DOHH2 (cell line): ENCODE data around the gene PRKD2.

Experiments
- H3F3A ChIP-seq: fragments of 200-600 bp; sonication (generic), shearing (Covaris generic); 2 replicates; pipeline ENCODE4 v1.6.0; 2016; ENCODE audit warnings: antibody characterized with exemption, mild to moderate bottlenecking; ENCODE audit not compliant: control insufficient read depth, insufficient read depth
- H3K27ac ChIP-seq: fragments of 200-600 bp; sonication (generic); 2 replicates; pipeline ENCODE4 v1.5.1; 2014; ENCODE audit warnings: low read depth, mild to moderate bottlenecking, low read length, moderate library complexity
- H3K27me3 ChIP-seq: fragments of 200-600 bp; sonication (generic); 2 replicates; pipeline ENCODE4 v1.6.1; 2014; ENCODE audit warnings: mild to moderate bottlenecking, low read length, mixed read lengths; ENCODE audit not compliant: control insufficient read depth
- H3K36me3 ChIP-seq: fragments of 200-600 bp; sonication (generic); 2 replicates; pipeline ENCODE4 v1.6.1; 2014; ENCODE audit warnings: mild to moderate bottlenecking, low read length, moderate library complexity, mixed read lengths; ENCODE audit not compliant: control insufficient read depth
- H3K4me1 ChIP-seq: fragments of 200-600 bp; sonication (generic); 2 replicates; pipeline ENCODE4 v1.6.1; 2014; ENCODE audit warnings: mild to moderate bottlenecking, low read length, mixed read lengths; ENCODE audit not compliant: control insufficient read depth
- H3K4me2 ChIP-seq: fragments of 200-600 bp; sonication (generic); 2 replicates; pipeline ENCODE4 v1.6.0; 2014; ENCODE audit warnings: mild to moderate bottlenecking, low read length, moderate library complexity
- H3K4me3 ChIP-seq: fragments of 200-600 bp; sonication (generic); 2 replicates; pipeline ENCODE4 v1.5.1; 2014; ENCODE audit warnings: mild to moderate bottlenecking, low read length, mixed read lengths
- H3K79me2 ChIP-seq: fragments of 200-600 bp; sonication (generic); 2 replicates; pipeline ENCODE4 v1.6.1; 2014; ENCODE audit warnings: mild to moderate bottlenecking, low read length, mixed read lengths; ENCODE audit not compliant: control insufficient read depth
- H3K9me2 ChIP-seq: fragments of 200-600 bp; sonication (generic); replicated peaks from 2 replicates; pipeline ENCODE4 v1.6.1; 2014; ENCODE audit warnings: mild to moderate bottlenecking, low read length, mixed read lengths; ENCODE audit not compliant: control insufficient read depth
- H3K9me3 ChIP-seq: fragments of 200-600 bp; sonication (generic); 2 replicates; pipeline ENCODE4 v1.6.1; 2014; ENCODE audit warnings: antibody characterized with exemption, low read length, mixed read lengths; ENCODE audit not compliant: control insufficient read depth, insufficient read depth
- H4K20me1 ChIP-seq: fragments of 200-600 bp; sonication (generic); 2 replicates; pipeline ENCODE4 v1.6.0; 2014; ENCODE audit warnings: low read depth, mild to moderate bottlenecking, antibody characterized with exemption, low read length, moderate library complexity; ENCODE audit not compliant: control insufficient read depth, insufficient read depth
- EZH2phosphoT487 ChIP-seq: fragments of 200-600 bp; sonication (generic); IDR thresholded peaks from 2 replicates; pipeline ENCODE4 v1.6.1; 2017; ENCODE audit warnings: borderline replicate concordance, mild to moderate bottlenecking, antibody characterized with exemption, low read length, moderate library complexity, mixed read lengths
- TF ChIP-seq, protein P1 (sequence below): fragments of 200-600 bp; sonication (generic); IDR thresholded peaks from one replicate; pipeline ENCODE4 v1.5.1; 2014; ENCODE audit warnings: antibody characterized with exemption, mild to moderate bottlenecking, low read depth, low read length; ENCODE audit not compliant: poor library complexity, severe bottlenecking

The PRKD2 gene

DNA sequence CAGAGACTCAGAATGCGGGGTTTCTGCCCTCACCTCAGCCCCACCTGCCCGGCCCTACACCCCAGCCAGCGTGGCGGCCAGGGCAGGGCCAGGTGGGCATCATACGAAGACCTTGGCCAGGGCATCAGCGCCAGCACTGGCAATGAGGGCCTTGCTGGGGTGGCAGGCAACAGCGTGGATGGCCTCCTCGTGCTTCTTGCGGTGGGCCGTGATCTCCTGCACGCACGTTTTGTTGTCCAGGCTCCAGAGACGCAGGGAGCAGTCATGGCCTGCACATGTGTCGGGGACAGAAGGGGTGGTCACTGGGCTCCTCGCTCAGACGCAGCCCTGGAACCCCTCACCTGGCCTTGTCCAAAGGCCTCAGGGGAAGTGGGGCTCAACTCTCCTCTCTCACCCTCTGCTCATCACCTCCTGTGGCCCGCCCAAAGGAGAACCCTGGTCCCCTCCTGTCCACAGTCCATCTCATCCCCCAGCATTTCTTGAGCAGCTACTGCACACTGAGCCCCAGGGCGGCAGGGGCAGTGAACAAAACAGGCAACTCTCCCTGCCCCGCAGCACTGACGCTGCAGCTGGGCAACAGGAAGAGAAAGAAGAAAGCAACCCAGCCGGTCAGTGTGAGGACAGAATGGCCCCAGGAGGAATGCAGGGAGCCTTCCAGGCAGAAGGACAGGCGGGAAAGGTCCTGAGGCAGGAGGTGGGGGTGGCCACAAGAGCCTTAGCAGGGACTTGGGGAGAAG is 3.8 kb upstream of the PRKD2 start:
- Histone ChIP-seq H3K9me3 (no peaks in the 10 kb centered on the region), H3K4me1 (peaks cover 63% of the 10 kb centered on the region), H3K27ac (peak overlapping the region; percentile 93; the same call in 1 of the 2 replicates), H4K20me1 (no peaks in the 10 kb centered on the region), H3K27me3 (no peaks in the 10 kb centered on the region), H3K79me2 (peaks cover 15% of the 10 kb centered on the region), H3F3A (peaks cover 19% of the 10 kb centered on the region), H3K4me3 (no peak overlapping the region), H3K9me2 (no peaks in the 10 kb centered on the region), H3K36me3 (peaks cover 91% of the 10 kb centered on the region), H3K4me2 (peak overlapping the region; percentile 100; the same call in 1 of the 2 replicates)
- TF ChIP-seq EZH2phosphoT487: no peak
- TF ChIP-seq, protein P1, sequence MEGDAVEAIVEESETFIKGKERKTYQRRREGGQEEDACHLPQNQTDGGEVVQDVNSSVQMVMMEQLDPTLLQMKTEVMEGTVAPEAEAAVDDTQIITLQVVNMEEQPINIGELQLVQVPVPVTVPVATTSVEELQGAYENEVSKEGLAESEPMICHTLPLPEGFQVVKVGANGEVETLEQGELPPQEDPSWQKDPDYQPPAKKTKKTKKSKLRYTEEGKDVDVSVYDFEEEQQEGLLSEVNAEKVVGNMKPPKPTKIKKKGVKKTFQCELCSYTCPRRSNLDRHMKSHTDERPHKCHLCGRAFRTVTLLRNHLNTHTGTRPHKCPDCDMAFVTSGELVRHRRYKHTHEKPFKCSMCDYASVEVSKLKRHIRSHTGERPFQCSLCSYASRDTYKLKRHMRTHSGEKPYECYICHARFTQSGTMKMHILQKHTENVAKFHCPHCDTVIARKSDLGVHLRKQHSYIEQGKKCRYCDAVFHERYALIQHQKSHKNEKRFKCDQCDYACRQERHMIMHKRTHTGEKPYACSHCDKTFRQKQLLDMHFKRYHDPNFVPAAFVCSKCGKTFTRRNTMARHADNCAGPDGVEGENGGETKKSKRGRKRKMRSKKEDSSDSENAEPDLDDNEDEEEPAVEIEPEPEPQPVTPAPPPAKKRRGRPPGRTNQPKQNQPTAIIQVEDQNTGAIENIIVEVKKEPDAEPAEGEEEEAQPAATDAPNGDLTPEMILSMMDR: no peak

DNA sequence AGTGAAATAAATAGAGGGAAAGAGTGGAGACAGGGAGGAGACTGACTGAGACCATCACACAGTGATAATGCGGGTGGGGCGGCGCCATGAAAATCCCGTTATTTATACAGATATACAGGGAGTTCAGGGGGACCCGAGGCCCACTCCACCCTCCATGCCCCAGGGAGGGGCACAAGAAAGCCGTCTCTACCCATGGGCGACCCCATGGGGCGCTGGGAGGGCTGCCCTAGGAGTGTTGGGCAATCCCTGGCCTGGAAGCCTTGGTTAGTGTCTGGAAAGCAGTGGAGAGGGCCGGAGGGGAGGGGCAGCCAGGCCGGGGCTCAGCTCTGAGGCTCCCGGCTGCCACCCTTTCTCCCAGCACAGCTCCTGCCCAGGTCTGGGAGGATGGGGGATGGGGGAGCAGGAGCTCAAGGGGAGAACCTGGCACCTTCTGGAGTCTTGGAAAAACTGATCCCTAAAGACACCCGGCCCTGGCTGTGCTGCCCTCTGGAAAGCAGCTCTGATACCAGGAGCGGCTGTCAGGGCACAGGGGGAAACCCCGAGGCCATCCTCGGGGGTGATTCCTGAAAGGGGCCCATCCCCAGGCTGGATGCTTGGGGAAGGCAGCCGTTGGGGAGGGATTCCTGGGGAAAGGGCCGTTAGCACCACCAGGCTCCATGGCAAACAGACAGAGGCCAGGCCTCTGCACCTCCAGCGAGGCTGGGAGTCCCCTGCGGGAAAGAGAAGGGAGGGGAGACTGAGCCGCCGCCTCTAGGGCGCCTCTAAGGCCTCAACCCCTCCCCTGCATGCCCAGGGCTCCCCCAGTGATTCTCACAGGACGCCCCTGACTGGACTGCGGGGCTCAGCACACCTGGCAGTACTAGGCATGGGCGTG is 3.0 kb upstream of the PRKD2 start:
- Histone ChIP-seq H3K4me2 (peak overlapping the region; percentile 100), H3K9me2 (no peaks in the 10 kb centered on the region), H3K9me3 (no peaks in the 10 kb centered on the region), H3K79me2 (peaks cover 23% of the 10 kb centered on the region), H3K4me3 (peak overlapping the region; percentile 88), H3K27me3 (no peaks in the 10 kb centered on the region), H3K36me3 (peaks cover 91% of the 10 kb centered on the region), H3K4me1 (peaks cover 71% of the 10 kb centered on the region), H3K27ac (peak overlapping the region; percentile 93), H4K20me1 (no peaks in the 10 kb centered on the region), H3F3A (peaks cover 26% of the 10 kb centered on the region)
- TF ChIP-seq EZH2phosphoT487: no peak
- TF ChIP-seq, protein P1: no peak

DNA sequence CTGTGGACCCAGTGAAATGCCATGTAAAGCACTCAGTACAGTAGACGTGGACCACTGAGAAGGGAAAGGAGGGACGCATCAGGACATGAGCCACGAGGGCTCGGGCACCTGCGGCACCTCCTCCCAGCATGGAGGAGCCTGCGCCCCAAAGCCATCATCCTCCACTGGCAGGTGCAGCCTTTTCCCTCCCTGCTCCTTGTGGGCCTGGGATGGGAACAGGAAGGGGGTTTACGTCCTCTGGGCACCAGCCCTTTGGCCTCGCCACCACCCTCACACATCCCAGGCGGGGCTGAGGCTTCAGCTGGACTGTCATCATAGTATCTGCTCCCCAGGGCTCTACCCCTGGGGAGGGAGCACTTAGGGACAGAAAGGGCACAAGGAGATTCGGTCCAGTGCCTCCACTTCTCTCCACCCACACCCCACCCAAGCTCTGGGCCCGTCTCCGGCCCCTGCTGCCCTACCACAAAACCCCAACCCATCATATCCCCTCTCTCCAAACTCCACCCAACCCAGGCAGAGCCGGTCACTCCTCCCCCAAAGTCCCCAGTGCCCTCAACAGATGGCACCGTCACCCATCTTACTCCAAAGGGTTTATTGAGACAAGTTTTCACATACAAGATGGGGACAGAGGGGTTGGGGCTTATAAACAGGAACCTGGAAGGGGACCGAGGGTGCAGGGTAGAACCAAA is 2.2 kb upstream of the PRKD2 start:
- no peaks in the 10 kb centered on the region for H3K9me3 ChIP-seq
- H3K36me3 ChIP-seq: peaks cover 86% of the 10 kb centered on the region
- H3F3A ChIP-seq: peaks cover 30% of the 10 kb centered on the region
- peaks cover 30% of the 10 kb centered on the region for H3K79me2 ChIP-seq
- no peaks in the 10 kb centered on the region for H4K20me1 ChIP-seq
- H3K27me3 ChIP-seq: no peaks in the 10 kb centered on the region
- H3K4me1 ChIP-seq: peaks cover 77% of the 10 kb centered on the region
- peak overlapping the region; percentile 100 for H3K4me2 ChIP-seq
- peak overlapping the region; percentile 88 for H3K4me3 ChIP-seq
- TF ChIP-seq, protein P1: no peak
- no peak for TF ChIP-seq EZH2phosphoT487
- peak overlapping the region; percentile 93 for H3K27ac ChIP-seq
- no peaks in the 10 kb centered on the region for H3K9me2 ChIP-seq
